Astrocyte of the cerebellum (primary cell): ENCODE data around the gene CDKL5.

Source experiments
- DNase-seq: peaks from one replicate; pipeline ENCODE4 v3.0.0-alpha.2; 2011; ENCODE audit warnings: low read depth
- H3K4me3 ChIP-seq: 2 replicates; pipeline ENCODE4 v1.5.1; 2011; ENCODE audit warnings: mild to moderate bottlenecking, low read depth, low read length, moderate library complexity
- CTCF ChIP-seq: IDR thresholded peaks from 2 replicates; pipeline ENCODE4 v1.5.1; 2012; ENCODE audit warnings: low read length, low read depth, moderate library complexity, mild to moderate bottlenecking; ENCODE audit errors: missing control alignments
- in situ Hi-C: cut with HindIII; loops from 2 replicates; pipeline ENCODE4 v1.10.0; 2017; ENCODE audit warnings: low sequenced_read_pairs

Gene CDKL5

GRCh38 chrX:18672008-18672407 is 246.6 kb downstream of the CDKL5 start, which contains the start of gene RS1:
Gene RS1 (minus strand): TSS chrX:18672108. CDS start chrX:18672068, 40 bp downstream.
- in situ Hi-C loops: no loop called here
- DNase-seq: no peak
- TF ChIP-seq CTCF: no peak
- H3K4me3 ChIP-seq: no peak within 1 kb of the TSS

- no peak for TF ChIP-seq CTCF
- no peak for DNase-seq
- H3K4me3 ChIP-seq: peak overlapping the region; percentile 59
- in situ Hi-C loops: no loop called here
These were observed 249.0 kb downstream of the CDKL5 start for GRCh38 chrX:18674417-18674787.

DNA sequence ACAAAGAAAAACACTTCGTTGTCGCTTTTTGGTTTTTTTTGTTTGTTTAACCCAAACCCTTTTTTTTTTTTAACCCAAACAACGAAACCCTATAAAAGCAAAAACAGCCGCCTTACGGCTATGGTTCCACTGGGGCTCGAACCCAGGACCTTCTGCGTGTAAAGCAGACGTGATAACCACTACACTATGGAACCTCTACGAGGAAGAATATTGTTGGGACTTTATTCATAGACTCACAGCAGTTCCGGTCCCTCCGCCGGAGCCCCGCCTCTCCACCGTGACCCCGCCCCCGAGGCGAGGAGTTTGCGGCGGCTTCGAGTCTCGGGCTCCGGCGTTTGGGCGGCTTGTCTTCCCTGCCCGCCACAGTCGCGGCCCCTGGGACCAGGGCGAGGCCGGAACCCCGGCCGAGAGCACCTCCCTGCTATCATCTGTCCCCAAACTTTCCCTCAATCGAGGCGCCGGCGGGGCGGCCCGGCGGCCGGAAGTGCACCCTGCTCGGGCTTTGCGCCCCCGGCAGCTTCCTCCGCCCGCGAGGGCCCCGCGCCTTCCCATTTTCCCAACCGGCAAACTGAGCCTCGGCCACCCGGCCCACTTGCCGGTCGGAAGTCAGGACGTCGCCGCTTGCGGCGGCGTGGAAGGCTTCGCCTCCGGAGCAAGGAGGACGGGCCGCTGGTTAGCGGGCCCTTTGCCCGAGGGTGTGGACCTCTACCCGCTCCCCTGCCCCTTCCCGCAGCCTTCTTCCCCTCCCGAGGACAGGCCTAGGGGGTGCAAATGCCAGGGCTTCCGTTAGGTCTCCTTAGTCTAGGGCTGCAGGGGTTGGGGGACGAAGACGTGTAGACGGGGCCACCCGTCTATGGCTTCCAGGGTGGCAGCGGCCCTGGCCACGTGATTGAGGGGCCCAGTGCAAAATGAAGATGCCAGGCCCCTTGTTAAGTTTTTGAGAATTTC is 249.7 kb downstream of the CDKL5 start:
- peak overlapping the region; percentile 59 for H3K4me3 ChIP-seq
- peak; percentile 39 for DNase-seq
- no peak for TF ChIP-seq CTCF
- in situ Hi-C loops: no loop called here

DNA sequence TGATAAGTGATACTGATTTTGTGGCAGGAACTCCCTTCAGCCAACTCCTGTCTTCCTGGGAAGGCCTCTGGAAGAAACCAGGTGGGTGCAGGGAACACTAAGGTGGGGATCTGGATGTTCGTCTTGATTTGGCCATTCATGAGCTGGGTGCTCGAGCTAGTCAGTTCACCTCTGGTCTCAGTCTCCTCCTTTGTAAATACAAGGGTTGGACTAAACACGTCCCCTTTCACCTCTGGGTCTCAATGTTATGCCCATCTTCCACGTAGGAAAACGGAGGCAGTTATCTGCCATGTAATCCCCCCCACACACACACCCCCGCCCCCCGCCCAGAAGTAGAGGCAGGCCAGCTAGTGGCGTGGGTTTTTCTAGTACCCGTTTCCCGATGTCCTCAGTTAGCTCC is 250.6 kb downstream of the CDKL5 start:
- no peak for DNase-seq
- H3K4me3 ChIP-seq: no peak overlapping the region
- no peak for TF ChIP-seq CTCF
- in situ Hi-C loops: no loop called here

DNA sequence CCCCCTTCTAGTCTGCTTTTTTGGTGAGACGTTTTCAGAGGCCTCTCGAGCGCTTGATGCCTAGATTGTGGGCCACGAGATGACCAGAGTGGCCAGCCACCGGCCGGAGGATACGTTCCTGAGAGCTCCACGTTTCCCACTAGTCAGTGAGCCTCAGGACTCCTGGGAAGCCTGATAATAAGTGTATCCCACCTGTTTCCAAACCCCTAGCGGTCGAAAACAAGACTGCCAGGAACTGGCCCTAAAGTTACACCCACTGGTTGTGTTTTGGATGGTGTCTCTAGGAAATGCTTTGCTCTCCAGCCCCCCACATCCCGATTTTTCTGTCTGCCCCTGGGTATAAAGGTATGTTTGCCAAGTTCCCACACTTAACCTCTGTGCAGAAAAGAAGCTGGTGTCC is 251.1 kb downstream of the CDKL5 start:
- DNase-seq: no peak
- peak; percentile 43 for TF ChIP-seq CTCF
- in situ Hi-C loops: no loop called here
- H3K4me3 ChIP-seq: no peak overlapping the region

- in situ Hi-C loops: no loop called here
- no peak overlapping the region for H3K4me3 ChIP-seq
- DNase-seq: no peak
- TF ChIP-seq CTCF: no peak
These were observed 251.9 kb downstream of the CDKL5 start for GRCh38 chrX:18677161-18677869.
